Measurements from ENCODE around the gene TGFBR2.
"Not testable (repeated sequence)": the region's sequence is repeated elsewhere in the genome, so short reads cannot be mapped to it uniquely, and the experiment has no call there.

Gene TGFBR2

DNA sequence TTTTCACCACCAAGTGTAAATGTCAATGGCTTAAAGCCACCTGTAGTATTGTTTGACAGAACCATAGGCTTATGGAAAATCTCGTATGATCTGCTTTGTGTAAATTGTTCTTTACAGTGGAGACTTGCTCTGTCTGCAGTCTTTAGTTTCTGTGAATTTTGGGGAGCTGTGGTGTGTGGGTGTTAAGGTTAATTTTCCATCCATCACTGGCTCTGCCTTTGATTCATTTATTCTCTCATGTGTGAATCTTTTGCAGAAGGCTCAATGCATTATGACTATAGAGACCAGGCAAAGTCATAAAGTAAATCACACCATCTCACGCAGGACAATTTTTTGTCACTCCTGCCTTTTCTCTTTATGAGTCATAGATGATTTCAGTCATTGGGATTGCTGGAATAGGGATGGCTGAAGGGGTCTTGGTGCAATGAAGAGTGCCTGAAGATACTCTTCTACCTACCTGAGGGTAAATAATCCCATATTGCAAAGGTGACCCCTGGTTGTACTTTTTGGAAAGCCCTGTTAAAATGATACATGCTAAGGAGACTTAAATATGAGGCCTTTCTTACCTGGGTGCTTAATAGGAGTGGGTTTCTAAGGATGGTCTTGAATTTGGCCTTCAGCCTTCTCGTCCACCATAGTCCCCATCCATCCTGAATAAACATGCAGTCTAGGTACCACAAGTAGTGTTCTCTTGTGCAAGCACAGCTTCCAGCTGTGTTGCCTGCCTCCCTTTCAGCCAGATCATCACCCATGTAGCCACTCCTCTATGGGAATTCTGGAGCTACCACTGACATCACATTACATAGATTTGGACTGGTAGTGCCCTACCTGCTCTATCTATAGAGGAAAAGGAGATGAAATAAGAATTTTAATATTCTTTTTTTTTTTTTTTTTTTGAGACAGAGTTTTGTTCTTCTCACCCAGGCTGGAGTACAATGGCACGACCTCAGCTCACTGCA is 14.3 kb downstream of the TGFBR2 start:
- DNase-seq = no peak

- DNase-seq = no peak
These were observed 15.2 kb downstream of the TGFBR2 start for GRCh38 chr3:30621576-30621975.

DNA sequence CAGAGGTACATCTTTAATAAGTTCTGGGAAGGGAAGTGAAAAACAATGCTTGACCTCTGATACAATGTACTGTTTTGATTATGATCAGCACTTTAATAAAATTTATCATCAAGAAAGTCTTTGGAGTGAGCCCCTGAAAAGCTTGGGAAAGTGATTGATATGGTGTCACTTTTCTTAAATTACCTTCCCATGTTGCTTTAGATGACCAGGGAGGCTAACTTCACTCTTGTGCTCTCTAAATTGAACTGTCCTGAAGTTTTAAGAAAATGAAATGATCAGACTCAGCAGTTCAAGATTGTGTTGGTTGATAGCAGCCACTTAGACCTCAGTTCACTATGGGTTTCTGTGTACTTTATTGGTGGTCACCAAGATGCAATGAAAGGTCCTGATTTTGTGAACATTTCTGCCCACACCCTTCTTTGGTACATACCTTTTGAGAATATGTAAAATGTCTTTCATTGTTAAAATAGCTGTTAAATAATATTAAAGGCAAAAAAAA is 15.7 kb downstream of the TGFBR2 start:
- DNase-seq = no peak

GRCh38 chr3:30622790-30623189 is 16.4 kb downstream of the TGFBR2 start:
- DNase-seq = no peak

GRCh38 chr3:30623351-30623750 is 16.9 kb downstream of the TGFBR2 start:
- no peak for DNase-seq

- DNase-seq = not testable (repeated sequence)
These were observed 18.1 kb downstream of the TGFBR2 start for GRCh38 chr3:30624480-30624879.

- DNase-seq = no peak
These were observed 19.4 kb downstream of the TGFBR2 start for GRCh38 chr3:30625541-30626438.

- no peak for DNase-seq
These were observed 20.2 kb downstream of the TGFBR2 start for GRCh38 chr3:30626443-30627180.

GRCh38 chr3:30628205-30628900 is 22.0 kb downstream of the TGFBR2 start:
- peak; percentile 68 for DNase-seq

GRCh38 chr3:30628901-30629590 is 22.6 kb downstream of the TGFBR2 start:
- no peak for DNase-seq

DNA sequence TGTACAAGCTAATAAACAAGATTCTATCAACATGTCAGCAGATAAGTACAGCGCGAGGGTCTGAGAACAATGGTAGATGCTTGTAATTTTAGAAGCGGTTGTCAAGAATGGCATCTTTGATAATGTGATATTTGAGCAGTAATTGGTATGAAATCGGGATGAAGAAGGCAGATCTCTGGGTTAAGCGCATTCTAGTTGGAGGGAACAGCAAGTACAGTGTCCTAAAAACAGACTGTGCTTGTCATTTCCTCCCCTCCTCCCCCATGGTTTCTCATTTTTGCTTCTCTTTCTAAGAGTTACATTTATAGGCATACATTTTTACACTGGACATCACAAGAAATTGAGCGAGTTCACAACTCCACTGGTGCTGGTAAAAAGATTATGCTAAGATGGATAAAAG is 23.3 kb downstream of the TGFBR2 start:
- DNase-seq = no peak

GRCh38 chr3:30630238-30631030 is 24.0 kb downstream of the TGFBR2 start:
- DNase-seq = no peak

GRCh38 chr3:30631243-30631904 is 25.0 kb downstream of the TGFBR2 start:
- no peak for DNase-seq

GRCh38 chr3:30632065-30632464 is 25.7 kb downstream of the TGFBR2 start:
- no peak for DNase-seq

- no peak for DNase-seq
These were observed 26.1 kb downstream of the TGFBR2 start for GRCh38 chr3:30632521-30632920.

- DNase-seq = no peak
These were observed 27.3 kb downstream of the TGFBR2 start for GRCh38 chr3:30633718-30634117.

GRCh38 chr3:30634761-30635735 is 28.6 kb downstream of the TGFBR2 start:
- no peak for DNase-seq

GRCh38 chr3:30637310-30638219 is 31.2 kb downstream of the TGFBR2 start:
- DNase-seq = no peak
